Caki2 (cell line): ENCODE results near the gene DOCK10. TPM values are rescaled to one million over a fixed set of nuclear protein-coding genes. Genes with fewer than 3 reads are reported as not detected.

Experiments used
- DNase-seq: peaks from one replicate; pipeline ENCODE4 v3.0.0-alpha.2; 2015; ENCODE audit warnings: low read depth
- in situ Hi-C: cut with HindIII; loops from 2 replicates; pipeline ENCODE4 v1.10.0; 2016; ENCODE audit warnings: low sequenced_read_pairs, low pct_unique_long_range_greater_than_20kb, mixed read lengths
- total RNA-seq: library from RNA; depleted of rRNA; stranded (reverse); fragments of >200 nt; shearing (Covaris generic); gene quantifications from 2 replicates; pipeline ENCODE4 v1.2.3, GENCODE V29; 2014; ENCODE audit warnings: low replicate concordance

The DOCK10 gene
- total RNA-seq, 1 experiment from 2014 or later: 11.6 TPM

DNA sequence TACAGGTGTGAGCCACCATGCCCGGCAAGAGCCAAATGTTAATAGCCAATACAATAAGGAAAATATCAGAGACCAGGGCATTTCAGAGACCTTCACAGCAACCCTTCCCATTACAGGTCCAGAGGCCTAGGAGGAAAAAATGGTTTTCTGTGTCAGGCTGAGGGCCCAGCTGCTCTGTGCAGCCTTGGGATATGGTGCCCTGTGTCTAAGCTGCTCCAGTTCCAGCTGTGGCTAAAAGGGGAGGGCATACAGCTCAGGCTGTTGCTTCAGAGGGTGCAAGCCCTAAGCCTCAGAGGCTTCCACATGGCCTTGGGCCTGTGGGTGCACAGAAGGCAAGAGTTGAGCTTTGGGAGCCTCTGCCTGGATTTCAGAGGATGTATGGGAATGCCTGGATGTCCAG is 306.0 kb downstream of the DOCK10 start:
- in situ Hi-C loops: no loop called here
- DNase-seq: no peak

DNA sequence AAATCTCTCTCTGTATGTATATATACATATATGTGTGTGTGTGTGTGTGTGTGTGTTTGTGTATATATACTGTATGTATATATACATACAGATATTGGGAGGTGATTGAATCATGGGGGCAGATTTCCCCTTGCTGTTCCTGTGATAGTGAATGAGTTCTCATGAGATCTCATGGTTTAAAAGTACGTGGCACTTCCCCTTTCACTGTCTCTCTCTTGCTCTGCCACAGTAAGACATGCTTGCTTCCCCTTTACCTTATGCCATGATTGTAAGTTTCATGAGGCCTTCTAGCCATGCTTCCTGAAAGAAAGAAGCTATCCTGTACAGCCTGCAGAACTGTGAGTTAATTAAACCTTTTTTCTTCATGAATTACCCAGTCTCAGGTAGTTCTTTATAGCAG is 307.3 kb downstream of the DOCK10 start:
- in situ Hi-C loops: no loop called here
- DNase-seq: no peak

DNA sequence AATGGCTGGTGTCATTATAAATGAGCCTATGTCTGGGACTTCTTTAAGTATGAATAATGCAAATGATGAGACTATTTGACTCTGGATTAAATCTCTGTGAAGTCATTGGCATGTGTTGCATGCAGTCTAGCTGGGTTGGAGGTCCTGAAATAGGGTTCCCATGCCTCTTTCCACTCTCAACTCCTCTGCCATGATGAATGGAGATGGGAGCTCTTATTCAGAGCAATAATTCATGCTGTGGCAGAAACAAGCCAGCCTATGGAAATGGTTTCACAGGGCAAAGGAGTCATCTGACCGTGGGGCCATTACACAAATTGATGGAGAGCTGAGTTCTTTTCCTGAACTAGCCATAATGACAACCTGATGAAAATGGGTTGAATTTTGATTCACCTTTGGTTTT is 310.6 kb downstream of the DOCK10 start:
- no peak for DNase-seq
- in situ Hi-C loops: no loop called here

DNA sequence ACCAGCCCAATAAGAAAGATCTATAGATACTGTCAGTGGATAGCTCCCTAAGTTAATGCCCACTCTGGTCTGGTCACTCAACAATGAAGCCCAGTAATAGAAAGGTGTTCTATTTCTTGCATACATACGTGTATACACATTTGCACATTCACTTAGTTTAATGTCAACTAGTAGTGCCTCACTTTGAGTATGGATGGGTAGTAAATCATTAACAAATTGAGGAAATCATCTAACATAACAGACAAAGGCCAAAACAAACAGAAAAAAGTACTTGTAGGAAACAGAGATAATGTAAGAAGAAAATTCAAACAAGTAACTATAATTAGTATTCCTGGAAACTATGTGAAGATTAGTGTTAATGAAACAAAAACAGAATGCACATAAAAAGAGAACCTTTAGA is 312.8 kb downstream of the DOCK10 start:
- DNase-seq: no peak
- in situ Hi-C loops: no loop called here

DNA sequence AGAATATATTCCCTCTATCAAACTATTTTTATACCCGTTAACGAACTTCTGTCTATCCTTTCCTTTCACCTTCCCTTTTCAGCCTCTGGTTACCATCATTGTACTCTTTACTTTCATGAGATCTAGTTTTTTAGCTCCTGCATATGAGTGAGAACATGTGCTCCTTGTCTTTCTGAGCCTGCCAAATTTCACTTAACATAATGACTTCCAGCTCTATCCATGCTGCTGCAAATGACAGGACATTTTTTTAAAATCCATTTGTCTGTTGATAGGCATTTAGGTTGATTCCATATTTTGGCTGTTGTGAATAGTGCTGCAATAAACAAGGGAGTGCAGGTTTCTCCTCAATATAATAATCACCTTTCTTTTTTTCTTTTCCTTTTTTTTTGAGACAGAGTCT is 317.9 kb downstream of the DOCK10 start:
- in situ Hi-C loops: no loop called here
- DNase-seq: no peak

DNA sequence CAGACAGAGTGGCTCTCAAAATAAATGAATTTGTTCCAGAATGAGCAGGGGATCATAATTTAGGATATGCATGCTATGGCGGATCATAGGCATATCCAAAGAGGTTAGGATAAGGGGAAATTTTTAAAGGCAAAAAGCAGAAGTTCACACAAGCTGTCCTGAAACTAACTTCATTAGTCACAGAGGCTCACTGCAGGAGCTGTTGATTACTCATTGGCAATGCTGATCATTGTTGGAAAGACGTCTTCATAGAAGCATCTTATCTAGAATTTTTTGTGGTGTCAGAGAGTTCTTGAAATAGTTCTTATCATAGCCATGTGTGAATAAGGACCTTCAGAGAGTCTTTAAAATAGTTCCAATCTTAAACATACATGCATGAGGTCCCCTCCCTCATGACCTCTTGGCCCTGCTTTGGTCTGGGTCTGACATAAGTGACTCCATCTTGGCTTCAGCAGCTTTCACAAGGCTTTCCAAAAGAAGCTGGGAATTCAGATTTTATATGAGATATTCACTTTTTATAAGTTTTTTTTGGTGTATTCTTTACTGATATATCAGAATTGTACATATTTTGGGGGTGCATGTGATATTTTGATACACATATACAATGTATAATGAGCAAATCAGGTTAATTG is 318.6 kb downstream of the DOCK10 start:
- no peak for DNase-seq
- in situ Hi-C loops: no loop called here

DNA sequence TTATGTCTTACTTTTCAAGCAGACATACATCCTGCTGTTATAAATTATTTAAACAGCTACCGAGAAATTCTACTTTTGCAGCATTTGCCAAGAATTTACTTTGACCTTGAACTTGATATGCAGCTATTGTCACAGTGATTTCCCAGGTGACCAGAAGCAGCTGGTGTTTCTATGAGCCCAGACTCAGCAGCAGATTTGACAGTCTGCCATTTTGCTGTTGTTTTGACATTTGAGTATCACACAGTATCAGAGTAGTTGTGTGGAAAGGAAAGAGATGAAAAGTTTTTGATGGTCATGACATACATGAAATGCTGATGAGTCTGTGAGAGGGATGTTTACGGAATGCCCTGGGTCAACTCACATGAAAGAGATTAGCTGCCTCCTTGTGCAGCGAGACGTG is 319.5 kb downstream of the DOCK10 start:
- in situ Hi-C loops: no loop called here
- no peak for DNase-seq

DNA sequence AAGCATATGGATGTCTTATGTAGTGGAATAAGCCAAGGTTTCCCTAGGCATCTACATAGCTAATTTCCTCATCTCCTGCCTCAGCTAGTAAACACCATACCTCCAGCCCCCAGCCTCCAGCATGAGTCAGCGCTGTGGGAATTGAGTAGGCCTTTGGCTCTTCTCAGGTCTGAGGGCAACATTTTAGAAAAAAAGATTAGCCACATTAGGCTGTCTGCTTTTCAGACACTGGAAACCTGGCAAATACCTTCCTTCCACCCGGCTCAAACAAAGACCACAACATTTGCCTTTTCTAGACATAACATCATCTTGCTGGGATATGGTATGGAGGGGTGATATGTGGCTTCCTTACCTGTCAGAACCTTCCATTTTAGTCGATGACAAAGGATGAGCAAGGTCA is 320.0 kb downstream of the DOCK10 start:
- no peak for DNase-seq
- in situ Hi-C loops: no loop called here

DNA sequence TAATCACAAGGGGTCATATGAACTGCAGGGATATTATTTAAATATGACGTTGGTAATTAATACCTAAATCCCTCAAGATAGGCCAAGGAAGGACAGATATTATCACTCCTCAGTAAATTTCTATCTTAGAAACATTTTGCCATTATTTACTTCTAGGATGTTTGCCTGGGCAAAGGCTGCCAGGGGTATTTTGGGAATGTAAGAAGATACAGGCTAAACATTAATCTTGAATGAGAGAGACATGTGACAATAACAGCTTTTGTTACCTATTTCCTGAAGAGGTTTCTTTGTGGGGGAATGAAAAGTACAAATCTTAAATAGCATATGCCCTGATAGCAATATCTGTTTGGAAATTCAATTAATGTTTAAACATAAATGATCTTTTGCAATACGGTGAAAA is 325.3 kb downstream of the DOCK10 start:
- DNase-seq: no peak
- in situ Hi-C loops: no loop called here

DNA sequence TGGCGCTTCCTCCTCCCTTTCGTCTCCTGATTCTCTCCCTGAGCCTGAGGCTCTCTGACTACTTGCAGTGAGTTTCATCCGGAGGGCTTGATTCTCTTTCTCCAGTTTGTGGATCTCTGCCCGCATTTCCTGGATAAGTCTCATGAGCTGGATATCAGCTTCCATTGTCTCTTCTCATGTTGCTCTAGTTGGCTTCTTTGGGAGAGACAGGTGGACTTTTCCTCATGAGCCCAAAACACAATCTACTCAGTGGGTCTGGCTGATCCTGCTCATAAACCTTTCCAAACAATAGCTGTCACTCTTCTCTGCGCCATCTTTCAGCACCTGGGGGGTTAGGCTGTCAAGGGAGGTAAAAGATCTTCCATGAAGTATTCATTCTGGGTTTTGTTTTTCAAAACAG is 326.1 kb downstream of the DOCK10 start, which contains the start of gene CCDC195:
Gene CCDC195 (minus strand): TSS at position 165 of the 400 bp plus-strand sequence. CDS start 0 bp downstream, at position 165.
- no peak for DNase-seq
- in situ Hi-C loops: no loop called here
